NCI-H1417 treated with DMSO at 0.1 percent for 48 hours (cell line): ENCODE results near the gene SLC13A2.
"Not testable (repeated sequence)": the region's sequence is repeated elsewhere in the genome, so short reads cannot be mapped to it uniquely, and the experiment has no call there.

ENCODE experiments used
- DNase-seq: peaks from one replicate; lab custom pipeline; 2025; lab: John Stamatoyannopoulos, UW

The SLC13A2 gene

DNA sequence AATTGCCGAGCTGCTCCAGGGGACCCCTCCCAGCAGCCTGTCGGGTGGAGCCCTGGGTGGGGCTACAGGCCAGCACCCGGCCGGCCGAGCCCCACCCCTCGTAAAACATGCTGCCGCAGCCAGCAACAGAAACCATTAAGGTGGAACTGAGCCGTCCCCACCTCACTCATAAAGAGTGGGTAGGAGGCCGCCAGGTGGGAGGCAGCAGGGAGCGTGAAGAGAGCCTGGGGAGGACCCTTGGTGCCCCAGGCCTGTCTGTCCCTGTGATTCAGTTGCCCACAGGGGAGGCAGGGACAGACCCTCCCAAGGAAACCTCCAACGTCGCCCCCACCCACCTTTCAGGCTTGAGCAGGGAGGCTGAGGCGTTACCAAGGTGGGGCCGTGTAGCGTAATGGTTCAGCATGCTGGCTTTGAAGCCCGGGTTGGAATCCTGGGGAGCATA lies 41.1 kb downstream of the SLC13A2 start:
- no peak for DNase-seq

DNA sequence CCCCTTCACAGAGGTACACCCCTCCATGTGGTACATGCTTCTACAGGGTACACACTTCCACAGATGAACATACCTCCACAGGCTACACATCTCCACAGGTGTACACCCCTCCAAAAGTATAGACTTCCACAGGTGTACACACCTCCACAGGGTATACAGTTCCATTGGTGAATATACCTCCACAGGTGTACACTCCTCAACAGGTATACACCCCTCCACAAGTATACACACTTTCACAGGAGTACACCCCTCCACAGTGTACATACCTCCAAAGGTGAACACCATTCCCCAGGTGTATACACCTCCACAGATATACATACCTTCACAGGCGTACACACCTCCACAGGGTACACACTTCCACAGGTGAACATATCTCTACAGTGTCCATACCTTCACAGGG lies 42.1 kb downstream of the SLC13A2 start:
- no peak for DNase-seq

DNA sequence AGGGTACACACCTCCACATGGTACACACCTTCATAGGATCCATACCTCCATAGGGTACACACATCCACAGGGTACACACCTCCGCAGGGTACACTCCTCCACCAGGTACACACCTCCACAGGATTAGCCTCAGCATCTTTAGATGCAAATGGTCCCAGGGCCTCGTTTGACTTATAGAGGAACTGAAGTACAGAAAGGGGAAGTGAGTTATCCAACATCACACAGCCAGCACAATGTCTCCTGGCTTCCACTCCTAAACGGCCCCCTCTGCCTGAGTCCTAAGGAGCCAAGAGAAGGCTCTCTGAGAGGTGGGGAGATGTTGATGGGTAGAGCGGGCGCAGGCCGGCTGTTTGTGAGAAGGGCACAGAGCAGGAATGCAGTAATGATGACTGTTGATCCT lies 44.7 kb downstream of the SLC13A2 start:
- no peak for DNase-seq

DNA sequence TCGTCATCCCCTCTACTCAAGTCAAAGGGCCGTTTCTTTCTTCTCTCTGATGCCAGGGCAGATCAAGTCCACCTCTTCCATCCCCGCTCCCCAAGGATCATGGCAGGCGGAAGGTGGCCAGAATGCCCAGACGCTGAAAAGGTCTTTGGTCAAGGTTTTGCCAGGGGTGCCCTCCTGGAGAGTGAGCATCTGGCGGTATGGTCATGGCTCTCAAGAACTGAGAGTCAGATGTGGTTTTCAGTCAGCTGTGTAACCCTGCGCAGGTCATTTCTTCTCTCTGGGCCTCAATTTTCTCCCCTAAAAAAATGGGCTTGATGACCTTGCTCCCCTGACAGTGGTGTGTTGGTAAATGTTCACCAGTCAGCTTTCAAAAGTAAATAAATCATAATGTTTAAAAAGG lies 45.1 kb downstream of the SLC13A2 start:
- no peak for DNase-seq

DNA sequence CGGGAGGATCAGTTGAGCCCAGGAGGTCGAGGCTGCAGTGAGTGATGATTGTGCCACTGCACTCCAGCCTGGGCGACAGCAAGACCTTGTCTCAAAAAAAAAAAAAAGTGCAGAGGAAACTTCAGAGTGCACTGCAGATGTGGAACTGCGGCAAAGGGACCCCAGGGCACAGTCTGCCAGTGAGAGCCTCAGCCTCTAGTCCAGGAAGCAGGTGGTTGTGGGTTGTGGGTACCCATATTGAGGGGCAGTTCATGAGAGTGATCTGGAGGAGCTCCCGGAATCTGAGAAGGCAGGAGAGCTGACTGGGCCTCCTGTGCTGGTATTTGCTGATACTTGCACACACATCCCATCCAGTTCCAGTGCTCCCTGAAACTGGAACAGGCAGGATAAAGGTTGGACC lies 45.8 kb downstream of the SLC13A2 start:
- DNase-seq, result no peak

DNA sequence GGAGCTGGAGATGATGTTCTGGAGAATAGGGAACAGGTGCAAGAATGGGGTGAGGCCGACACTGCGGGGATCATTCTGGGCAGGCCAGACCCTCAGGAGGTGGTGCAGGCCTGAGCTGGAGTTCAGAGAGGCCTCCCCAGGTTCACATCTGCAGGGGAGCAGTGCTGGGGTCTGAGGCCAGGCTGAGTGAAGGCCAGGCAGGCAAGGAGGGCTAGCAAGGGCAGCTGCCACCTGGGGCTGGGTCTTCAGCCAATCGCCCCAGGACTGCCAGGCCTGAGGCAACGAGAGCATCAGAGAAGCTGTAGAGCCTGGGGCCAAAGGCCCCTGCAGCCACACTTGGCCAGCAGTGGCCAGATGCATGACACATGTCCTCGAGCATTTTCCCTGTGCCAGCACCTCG lies 47.2 kb downstream of the SLC13A2 start:
- no peak for DNase-seq

DNA sequence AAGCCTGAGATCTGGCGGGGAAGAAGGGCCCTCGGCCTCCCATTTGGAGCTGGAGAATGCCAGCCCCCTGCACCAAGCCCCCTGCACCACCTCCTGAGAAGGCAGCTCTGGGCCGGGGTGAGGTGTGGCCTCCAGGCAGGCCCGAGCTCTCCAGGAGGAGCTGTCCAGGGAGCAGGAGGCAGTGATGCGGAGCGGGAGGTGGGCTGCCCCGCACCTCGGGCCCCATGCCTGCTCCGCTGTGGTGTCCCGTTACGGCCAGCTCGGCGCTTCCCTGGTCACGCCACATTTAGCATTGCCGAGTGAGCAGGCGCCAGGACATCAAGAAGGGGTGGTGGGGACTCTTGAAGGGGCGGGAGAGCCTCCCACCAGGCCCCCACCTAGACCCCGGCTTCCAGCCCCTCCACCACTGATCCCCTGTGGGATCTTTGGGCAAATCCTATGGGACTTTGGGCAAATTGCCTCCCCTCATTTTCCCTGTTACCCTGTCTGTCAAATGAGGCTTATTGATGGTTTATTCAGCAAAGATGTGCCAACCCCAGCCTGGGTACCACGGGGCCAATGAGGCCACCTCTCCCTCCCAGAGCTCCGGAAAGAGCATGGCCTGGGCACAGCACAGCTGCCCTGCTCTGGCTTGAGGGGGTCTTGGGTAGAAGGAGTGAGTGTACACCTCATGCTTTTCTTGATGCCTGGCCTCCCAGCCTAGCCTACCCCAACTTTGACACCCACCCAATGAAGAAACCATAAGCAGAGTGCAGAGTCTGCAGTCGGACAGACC lies 48.1 kb downstream of the SLC13A2 start:
- no peak for DNase-seq

DNA sequence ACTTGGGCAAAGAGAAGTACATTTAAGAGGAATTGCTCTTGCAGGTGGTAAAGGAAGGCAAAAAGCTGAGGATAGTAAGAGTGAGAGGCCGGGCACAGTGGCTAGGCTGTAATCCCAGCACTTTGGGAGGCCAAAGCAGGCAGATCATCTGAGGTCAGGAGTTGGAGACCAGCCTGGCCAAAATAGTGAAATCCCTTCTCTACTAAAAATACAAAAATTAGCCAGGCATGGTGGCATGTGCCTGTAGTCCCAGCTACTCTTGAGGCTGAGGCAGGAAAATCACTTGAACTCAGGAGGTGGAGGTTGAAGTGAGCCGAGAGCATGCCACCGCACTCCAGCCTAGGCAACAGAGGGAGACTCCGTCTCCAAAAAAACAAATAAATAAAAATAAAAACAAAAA lies 48.8 kb downstream of the SLC13A2 start:
- DNase-seq, result not testable (repeated sequence)

DNA sequence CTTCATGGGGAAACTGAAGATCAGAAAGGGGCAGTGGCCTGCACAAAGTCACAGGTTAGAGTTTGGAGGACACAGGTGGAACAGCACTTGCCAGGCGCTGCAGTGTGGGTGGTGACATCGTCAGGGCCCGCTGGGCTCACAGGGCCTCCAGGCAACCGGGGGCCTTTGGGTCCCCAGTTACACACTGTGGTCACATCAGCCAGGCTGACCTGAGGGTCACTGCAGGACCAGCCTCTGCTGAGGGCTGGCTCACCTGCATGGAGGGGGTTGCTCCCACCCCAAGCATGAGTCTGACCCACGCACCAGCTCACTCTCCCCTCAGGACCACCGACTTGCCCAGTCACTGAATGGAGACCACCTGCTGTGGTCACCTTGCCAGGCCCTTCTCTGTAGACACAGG lies 49.7 kb downstream of the SLC13A2 start:
- no peak for DNase-seq

DNA sequence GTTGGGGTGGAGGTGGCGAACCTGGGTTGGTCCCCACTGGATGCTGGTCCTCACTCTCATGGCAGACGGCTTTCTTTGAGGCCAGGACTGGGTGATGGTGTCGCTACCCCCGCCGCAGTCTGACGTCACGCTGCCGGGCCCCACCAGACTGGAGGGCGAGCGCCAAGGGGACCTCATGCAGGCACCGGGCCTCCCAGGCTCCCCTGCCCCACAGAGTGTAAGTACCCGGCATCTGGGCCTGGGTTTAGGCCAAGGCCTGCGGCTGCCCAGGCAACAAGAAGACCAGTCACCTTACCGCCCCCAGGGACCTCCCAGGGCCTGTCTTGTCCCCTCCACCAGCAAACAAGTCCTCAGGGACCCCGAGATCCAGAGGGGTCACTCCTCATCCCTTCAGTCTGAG lies 50.4 kb downstream of the SLC13A2 start:
- DNase-seq, result no peak

DNA sequence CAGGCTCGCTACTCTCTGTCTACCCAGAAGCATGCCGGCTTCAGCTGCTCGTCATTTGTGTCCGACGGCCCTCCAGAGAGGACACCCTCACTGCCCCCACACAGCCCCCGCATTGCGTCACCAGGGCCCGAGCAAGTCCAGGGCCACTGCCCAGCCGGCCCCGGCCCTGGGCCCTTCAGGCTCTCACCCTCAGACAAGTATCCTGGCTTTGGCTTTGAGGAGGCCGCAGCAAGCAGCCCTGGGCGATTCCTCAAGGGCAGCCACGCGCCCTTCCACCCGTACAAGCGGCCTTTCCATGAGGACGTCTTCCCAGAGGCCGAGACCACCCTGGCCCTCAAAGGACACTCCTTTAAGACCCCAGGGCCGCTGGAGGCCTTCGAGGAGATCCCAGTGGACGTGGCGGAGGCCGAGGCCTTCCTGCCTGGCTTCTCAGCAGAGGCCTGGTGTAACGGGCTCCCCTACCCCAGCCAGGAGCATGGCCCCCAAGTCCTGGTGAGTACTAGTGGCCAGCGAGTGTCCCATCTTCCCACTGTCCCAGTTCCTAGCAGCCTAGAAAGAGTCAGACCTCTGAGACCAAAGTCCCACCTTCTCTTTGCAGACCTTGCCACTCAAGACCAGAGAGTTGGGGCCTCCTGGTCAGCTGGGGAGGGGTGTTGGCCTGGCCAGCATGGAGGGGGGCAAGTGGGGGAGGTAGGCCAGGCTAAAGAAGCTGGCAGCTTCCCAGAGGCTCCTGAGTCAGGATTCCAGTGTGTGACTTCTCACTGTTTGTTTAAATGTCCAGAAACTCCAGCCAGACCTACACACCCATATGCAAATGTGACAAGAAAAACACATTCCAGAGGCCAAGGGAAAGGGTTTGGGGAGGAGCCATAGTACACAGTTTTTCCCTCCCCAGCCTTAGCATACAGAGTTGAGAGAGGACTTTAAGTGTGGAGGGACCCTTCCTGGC lies 51.3 kb downstream of the SLC13A2 start:
- no peak for DNase-seq

DNA sequence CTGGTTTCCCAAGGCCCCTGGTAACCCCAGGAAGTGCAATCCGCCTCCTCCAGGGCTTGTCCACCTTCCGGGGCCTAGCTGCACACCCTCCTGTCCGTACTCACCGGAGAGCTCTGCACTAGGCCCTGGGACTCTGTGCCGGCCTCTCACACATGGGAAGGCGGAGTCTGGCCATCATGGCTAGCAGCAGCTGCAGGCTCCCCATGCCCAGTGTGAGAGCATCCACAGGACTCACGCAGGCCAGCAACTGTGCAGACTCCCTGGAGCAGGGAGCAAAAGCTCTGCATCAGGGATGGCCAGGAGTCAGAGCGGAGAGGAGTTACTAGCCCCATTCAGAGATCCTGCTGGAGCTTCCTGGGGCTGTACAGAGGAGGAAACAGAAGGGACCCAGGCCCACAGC lies 52.9 kb downstream of the SLC13A2 start:
- DNase-seq, result no peak

DNA sequence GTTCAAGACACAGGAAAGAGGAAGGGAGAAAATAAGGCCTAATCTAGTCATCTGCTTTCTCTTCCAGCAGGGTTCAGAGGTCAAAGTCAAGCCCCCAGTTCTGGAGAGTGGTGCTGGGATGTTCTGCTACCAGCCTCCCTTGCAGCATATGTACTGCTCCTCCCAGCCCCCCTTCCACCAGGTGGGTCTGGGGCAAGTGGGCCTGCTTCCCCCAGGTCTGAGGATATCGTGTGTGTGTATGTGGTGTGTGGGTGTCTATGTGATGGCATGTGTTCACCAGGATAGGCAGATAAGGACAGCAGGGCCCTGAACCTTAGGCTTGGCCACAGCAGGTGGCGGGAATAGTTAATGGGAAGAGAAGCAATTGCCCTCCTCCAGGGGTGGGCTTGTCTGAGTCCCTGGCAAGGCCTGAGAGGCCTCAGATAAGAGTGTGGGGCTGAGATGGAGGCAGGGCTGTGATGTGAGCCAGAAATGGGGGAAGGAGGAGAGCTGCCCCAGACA lies 53.8 kb downstream of the SLC13A2 start:
- no peak for DNase-seq

DNA sequence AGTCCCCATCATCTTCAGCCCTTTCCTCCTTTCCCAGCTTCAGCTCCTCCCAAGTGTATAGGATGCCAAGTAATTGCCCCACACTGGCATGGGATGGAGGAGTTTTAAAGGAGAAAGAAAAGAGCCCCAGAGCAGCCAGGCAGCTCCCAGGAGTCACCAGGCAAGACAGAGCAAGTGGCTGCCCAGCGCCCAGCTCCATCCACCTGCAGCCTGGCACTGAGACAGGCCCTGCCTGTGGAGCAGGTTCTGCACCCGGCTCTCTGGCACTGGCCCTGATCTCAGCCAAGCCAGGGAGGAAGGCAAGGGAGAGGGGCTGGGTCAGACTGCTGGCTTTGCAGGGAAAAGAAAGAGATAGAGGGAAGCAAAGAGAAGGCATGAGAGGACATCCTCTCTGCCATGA lies 54.4 kb downstream of the SLC13A2 start:
- DNase-seq, result no peak

DNA sequence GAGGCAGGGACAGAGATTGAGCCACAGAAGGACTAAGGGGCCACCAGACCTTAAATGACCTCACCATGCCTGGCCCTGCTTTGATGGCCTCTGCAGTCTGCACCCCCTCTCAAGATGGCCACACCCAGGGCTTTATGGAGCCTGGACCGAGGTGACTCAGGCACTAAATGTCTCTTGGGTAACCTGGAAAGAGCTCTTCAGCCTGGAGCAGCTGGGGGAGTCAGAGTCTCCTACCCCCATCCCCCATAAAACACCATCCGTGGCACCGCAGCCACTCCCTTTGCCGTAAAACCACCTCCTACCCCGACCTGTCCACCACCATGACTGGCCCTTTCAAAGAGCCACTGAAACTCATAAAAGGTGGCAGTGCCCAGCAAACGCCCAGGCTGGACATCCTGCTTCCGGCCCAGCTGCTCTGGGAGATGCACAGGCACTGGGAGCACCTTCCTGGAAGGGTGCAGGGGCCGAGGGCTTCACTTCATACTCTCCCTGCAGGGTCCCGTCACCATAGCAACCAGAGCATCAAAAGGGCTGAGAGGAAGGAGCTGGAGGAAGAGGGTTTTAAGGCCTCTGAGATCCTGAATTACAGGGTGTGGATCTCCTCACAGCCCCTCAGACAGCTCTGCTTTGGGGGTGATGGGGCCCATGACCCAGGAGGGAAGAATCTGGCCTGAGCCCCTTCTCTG lies 55.0 kb downstream of the SLC13A2 start:
- no peak for DNase-seq

DNA sequence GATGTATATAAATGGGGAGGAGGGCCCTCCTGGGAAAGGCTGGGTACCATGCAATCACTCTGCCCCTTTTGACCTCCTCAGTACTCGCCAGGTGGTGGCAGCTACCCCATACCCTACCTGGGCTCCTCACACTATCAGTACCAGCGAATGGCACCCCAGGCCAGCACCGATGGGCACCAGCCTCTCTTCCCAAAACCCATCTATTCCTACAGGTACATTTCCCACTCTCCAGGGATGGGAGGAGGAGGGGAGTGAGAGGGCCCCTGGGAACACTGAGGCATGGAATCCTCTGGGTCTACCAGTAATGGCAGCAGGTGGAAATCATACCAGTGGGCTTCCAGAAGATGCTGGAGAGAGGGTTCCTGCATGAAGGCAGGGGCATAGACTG lies 55.6 kb downstream of the SLC13A2 start:
- DNase-seq, result no peak

DNA sequence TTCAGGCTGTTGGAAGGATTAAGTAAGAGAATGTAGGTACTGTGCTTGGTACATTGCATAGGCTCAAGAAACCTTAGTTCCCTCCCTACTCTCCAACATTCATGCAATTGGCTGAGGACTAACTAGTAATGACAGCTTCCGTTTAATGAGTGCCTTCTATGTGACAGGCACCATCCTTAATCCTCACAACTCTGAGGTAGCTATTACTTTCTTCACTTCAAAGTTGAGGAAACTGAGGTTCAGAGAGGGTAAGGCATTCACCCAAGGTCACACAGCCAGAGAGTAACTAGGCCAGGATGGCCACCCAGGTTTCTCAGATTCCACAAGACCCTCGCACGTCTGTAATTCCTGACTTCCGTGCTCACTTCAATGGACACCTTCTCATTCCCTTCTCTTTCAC lies 56.8 kb downstream of the SLC13A2 start:
- DNase-seq, result no peak

DNA sequence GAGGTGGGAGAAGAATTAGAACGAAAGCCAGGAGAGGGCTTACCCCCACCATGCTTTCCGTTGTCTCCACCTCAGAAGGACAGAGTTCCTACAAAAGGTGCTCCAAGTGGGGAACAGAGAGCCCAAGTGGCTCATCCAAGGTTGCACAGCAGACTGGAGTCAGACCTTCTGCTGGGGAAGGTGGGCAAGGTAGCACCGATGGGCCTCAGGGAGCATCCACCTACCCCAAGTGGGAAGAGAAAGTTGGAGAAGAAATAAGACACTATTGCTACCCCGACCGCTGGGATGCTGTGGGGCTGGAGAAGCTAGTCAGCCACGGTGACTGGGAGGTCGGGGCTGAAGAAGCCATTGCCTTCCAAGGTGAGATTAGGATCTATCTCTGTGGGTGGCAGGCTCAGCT lies 57.5 kb downstream of the SLC13A2 start:
- no peak for DNase-seq

DNA sequence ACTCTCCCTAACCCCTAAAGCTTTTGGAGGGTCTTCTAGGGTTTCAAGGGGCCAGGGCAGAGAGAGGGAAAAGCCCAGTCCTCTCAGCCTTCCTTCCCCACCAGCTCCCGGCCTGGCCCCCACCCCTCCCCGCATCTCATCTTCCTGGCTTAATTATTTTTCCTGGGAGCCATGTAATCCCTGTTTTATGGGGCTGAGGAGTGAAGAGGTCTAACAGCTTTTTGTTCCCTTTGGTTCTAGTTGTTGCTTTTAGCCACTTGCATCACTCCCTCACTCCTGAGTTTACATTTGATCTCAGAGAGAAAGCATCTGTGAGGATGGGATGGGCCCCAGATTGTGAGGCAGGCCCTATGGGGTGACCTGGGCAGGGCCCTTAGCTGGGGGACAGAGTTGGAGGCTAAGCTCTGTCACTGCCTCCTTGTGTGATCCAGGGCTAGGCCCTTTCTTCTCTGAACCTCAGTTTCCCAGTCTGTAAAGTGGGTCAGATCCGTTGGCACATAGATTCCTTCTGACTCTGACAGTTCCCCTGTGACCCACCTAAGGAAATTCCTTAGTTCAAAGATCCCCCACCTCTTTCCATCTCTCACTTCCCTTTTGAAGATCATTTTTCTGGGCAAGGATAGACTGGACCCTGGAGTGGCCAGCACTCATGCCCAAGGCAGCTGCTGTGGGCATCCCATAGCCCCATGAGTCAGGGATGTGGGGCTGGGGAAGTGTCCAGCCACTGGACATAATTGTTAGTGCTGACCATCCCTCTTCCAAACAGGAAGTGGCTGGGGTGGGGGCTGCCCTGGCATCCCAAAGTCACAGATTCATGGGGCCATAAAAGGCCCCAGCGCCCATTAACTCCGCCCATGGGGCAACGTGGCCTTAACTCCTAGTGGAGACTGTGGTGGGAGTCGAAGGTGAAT lies 58.9 kb downstream of the SLC13A2 start:
- no peak for DNase-seq

DNA sequence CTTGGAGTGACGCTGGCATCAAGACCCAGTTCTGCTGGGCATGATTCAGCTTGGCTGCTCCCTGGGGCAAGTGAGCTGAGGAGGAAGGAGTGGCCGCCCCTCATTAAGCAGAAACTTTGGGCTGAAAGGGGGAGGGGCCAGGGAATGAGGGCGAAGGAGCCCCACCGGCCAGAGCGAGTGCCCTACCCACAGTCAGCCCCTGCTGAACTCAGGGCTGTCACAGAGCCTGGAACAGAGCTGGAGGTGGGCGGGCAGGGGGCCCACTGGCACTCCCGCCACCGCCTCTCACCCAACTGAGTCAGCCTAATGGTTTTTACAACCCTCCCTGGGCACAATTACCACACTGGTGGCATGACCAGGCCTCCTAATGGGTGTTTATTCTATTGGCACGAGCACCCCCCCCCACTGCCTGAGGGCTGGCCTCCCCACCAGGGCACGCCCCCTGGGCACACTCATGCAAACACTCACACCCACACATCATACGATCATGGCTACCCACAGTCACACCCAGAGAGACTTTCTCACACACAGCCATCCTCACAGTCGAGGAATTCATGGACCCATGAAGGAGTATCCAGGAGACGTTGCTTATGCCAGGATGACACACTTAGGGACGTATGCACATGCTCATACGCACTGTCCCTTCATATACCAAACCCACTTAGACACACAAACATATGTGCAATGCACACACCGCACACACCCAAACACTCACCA lies 59.8 kb downstream of the SLC13A2 start:
- no peak for DNase-seq
